AG10803 (cell line): Measurements from ENCODE around the gene ARHGAP45.

ENCODE experiments used
- DNase-seq: peaks from one replicate; pipeline ENCODE4 v3.0.0; 2010; ENCODE audit warnings: low read depth
- H3K4me3 ChIP-seq: 2 replicates; pipeline ENCODE4 v1.5.1; 2011; ENCODE audit warnings: mild to moderate bottlenecking, low read length, control low read depth
- TF ChIP-seq, protein P1 (sequence below): conservative IDR thresholded peaks from 2 replicates; pipeline ENCODE4 v1.5.1; 2011; ENCODE audit warnings: mild to moderate bottlenecking, low read length, control low read depth, inconsistent platforms

Gene ARHGAP45

DNA sequence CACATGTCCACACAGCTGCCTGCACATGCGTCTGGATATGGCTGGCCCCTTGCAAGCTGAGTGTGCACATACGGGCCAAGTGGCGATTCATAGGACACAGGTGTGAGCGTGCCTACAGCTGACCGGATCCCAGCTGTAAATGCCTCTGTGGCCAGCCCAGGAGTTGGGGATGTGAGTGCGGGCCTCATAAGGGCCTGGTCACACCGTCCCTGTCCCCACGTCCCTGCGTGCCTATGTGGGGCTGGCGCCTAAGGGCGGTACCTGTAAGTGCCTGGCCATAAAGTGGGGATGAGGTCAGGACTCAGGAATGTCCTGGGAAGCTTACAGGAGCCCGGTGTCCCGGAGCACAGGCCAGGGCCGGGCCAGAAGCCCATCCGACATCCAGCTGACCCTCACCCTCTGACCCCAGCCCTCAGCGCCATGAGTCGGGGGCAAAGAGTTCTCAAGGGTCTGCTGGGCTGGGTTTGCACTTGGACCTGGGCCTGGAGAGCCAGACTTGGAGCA lies 1.3 kb upstream of the ARHGAP45 start:
- no peak for DNase-seq

DNA sequence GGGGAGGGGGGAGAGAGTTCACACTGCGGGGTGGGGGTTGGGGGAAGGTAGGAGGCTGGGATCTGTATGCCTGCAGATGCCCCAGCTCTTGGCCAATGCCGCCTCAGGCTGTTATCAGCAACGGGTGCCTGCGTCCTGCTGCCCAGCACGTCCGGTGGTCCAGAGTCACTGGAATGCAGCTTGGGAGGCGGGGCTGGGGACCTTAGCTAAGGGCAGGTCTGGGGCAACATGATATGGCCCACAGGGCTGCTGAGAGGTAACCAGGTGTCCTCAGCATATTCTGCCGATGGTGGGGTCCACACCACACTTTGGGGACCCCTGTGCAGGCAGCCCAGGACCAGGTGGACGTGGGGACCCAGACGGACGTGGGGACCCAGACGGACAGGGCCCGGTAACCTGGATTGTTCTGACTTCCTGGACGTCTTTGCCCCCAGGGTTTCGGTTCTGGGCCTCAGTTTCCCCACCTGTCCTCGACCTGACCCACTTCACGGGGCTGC lies 668 bp upstream of the ARHGAP45 start:
- no peak for DNase-seq
- TF ChIP-seq, protein P1, sequence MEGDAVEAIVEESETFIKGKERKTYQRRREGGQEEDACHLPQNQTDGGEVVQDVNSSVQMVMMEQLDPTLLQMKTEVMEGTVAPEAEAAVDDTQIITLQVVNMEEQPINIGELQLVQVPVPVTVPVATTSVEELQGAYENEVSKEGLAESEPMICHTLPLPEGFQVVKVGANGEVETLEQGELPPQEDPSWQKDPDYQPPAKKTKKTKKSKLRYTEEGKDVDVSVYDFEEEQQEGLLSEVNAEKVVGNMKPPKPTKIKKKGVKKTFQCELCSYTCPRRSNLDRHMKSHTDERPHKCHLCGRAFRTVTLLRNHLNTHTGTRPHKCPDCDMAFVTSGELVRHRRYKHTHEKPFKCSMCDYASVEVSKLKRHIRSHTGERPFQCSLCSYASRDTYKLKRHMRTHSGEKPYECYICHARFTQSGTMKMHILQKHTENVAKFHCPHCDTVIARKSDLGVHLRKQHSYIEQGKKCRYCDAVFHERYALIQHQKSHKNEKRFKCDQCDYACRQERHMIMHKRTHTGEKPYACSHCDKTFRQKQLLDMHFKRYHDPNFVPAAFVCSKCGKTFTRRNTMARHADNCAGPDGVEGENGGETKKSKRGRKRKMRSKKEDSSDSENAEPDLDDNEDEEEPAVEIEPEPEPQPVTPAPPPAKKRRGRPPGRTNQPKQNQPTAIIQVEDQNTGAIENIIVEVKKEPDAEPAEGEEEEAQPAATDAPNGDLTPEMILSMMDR: no peak
- no peak overlapping the region for H3K4me3 ChIP-seq

More for the DNA sequence above, 1.3 kb upstream of the ARHGAP45 start:
- TF ChIP-seq, protein P1: no peak
- H3K4me3 ChIP-seq: no peak overlapping the region

DNA sequence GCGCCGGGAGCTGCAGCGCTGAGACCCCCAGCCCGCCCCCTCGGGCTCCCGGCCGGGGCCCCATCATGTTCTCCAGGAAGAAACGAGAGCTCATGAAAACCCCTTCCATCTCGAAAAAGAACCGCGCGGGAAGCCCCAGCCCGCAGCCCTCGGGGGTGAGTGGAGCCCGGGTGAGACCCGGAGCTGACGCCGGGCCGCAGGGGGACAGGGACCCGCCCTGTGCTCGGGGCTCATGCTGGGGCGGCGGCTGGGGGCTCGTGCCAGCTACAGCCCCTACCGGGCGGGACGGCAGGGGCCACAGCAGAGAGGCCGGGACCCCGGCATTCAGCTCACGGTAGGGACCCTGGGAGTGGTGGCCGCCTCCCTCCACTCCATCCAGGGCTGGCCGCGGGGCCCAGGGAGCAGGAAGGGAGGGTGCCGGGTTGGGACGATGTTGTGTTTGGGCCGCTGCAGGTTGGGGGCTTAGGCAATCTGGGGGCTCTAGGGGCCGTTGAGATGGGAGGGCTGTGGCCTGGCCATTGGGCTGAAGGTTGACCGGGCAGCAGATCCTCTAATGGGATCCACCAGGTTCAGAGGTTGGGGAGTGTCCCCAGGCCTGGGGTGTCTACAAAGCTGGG lies 482 bp downstream of the ARHGAP45 start:
- no peak overlapping the region for H3K4me3 ChIP-seq
- DNase-seq: no peak
- TF ChIP-seq, protein P1: no peak

DNA sequence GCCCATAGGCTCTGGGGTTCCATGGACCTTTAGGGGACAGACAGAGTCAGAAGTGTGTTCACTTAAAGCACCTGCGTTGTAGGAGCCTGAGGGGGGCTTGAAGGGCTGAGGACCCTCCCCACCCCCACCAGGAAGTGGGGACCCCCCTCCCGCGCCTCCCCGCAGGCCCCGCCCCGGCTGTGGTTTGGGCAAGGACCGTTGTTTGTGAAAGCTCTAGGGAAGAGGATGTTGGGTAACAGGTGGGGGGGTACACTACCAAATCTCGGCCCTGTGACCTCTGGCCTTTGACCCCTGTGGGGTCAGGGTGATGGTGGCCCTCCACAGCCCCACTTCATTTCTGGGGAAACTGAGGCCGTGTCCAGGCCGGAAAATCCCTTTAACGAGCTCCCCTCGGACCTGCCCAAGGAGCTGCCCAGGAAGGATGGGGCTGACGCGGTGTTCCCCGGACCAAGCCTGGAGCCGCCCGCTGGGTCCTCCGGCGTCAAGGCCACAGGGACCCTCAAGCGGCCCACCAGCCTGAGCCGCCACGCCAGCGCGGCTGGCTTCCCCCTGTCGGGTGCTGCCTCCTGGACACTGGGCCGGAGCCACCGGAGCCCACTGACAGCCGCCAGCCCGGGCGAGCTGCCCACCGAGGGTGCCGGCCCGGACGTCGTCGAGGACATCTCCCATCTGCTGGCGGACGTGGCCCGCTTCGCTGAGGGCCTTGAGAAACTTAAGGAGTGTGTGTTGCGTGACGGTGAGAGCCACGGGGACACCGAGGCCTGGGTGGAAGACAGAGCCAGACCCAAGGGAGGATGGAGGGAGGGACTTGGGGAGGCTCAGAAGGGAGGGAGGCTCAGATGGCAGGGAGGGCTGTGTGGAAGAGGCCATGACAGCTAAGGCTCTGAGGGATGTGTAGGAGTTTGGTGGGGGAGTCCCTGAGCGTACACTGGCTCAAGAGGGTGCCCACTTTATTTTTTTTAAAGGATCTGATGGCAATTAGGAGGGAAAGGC lies 1.3 kb downstream of the ARHGAP45 start:
- H3K4me3 ChIP-seq: no peak overlapping the region
- no peak for DNase-seq
- TF ChIP-seq, protein P1: no peak

DNA sequence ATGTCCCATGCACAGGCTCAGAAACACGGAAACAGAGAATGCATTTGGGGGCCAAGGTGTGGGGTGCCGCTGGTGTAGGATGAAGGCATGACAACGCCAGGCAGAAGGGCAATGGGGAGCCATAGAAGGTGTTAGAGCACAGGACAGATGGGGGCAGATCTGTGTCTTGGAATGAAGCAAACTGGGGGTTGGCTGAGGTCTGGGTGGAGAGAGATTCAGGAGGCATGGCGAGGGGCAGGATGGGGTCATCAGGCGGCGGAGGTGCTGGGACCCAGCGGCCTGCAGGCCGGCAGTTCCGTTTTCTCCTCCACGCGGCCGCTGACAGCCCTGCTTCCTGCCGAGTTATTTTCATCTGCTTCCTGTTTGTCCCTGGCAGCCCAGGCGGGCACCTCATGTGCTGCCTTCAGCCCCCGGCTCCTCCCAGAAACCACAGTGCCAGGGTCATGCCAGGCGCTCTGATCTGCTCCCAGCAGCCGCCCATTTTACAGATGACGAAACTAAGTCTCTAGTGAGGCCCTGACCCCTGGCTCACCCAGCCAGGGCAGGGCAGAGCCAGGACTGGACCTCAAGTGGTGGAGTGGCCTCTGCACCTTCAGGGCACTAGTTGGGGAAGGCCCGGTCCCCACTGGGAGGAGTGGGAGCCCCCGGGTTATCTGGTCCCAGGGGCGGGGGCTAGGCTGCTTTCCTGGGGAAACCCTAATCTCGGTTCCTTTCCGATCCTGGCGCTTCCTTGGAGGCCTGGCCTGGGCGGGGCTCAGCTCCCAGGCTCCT lies 2.2 kb downstream of the ARHGAP45 start:
- no peak overlapping the region for H3K4me3 ChIP-seq
- no peak for DNase-seq
- TF ChIP-seq, protein P1: no peak

DNA sequence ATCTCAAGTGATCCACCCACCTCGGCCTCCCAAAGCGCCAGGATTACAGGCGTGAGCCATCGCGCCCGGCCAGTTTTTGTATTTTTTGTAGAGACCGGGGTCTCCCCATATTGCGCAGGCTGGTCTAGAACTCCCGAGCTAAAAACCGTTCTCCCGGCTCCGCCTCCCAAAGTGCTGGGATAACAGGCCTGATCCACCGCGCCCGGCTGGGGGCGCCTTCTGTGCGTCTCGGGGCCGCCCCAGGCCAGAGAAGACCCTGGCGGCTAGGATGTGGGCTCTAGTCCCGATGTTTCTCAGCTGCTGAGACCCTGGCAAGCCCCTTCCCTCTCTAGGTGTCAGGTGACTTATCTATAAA lies 3.6 kb downstream of the ARHGAP45 start:
- H3K4me3 ChIP-seq: no peak overlapping the region
- TF ChIP-seq, protein P1: peak; percentile 23; the same call in 1 of the 2 replicates
- DNase-seq: no peak
